Naive thymus-derived CD4-positive, alpha-beta T cell (primary cell): Measurements from ENCODE around the gene TPM2. TPM values are rescaled to one million over a fixed set of nuclear protein-coding genes. Genes with fewer than 3 reads are reported as not detected.

Source experiments
- ATAC-seq: fragments of 150-1000 bp; cut with Tn5 transposase; 2 replicates; pipeline ENCODE4 v1.10.0; 2021; ENCODE audit warnings: mild to moderate bottlenecking, moderate library complexity
- CTCF ChIA-PET: fragments of 350-600 bp; sonication (Branson Sonifier 250); formaldehyde crosslinking; loops from one replicate; lab custom pipeline; 2021; ENCODE audit warnings: antibody characterized with exemption; lab: Charles Lee
- POLR2A ChIA-PET: fragments of 350-600 bp; sonication (Branson Sonifier 250); formaldehyde crosslinking; loops from one replicate; lab custom pipeline; 2021; ENCODE audit warnings: antibody characterized with exemption, inconsistent platforms; lab: Charles Lee
- DNase-seq, 9 donors: peaks; one replicate each; pipeline versions ENCODE4 v3.0.0 to v3.0.0-alpha.2; 2020 to 2022; ENCODE audit warnings: mixed read lengths in 1 of 9
- H3K27ac ChIP-seq: one replicate; pipeline ENCODE4 v1.7.0; 2013; ENCODE audit warnings: mild to moderate bottlenecking, low read depth, low read length, moderate library complexity
- H3K27me3 ChIP-seq, 2 donors: one replicate each; pipeline ENCODE4 v1.7.0; 2013; ENCODE audit warnings: low read length in 2 of 2, mild to moderate bottlenecking in 2 of 2, moderate library complexity in 2 of 2; ENCODE audit not compliant: control insufficient read depth in 2 of 2, insufficient read depth in 2 of 2
- H3K36me3 ChIP-seq, 3 experiments: 1 replicate in 2 of 3; 2 replicates in 1 of 3; pipeline ENCODE4 v1.7.0; 2013; ENCODE audit warnings: low read length in 3 of 3, mild to moderate bottlenecking in 3 of 3, moderate library complexity in 1 of 3; ENCODE audit not compliant: insufficient read depth in 3 of 3, control insufficient read depth in 2 of 3
- H3K4me1 ChIP-seq, 2 donors: one replicate each; pipeline ENCODE4 v1.7.0; 2013; ENCODE audit warnings: low read length in 2 of 2, mild to moderate bottlenecking in 2 of 2, moderate library complexity in 1 of 2; ENCODE audit not compliant: control insufficient read depth in 2 of 2, insufficient read depth in 2 of 2
- H3K4me3 ChIP-seq: 2 replicates; pipeline ENCODE4 v1.7.0; 2013; ENCODE audit warnings: mild to moderate bottlenecking, low read length
- H3K9me3 ChIP-seq, 3 experiments: 1 replicate in 2 of 3; 2 replicates in 1 of 3; pipeline ENCODE4 v1.7.0; 2013; ENCODE audit warnings: low read length in 3 of 3; ENCODE audit not compliant: control insufficient read depth in 2 of 3
- H3K27ac Mint-ChIP-seq, 9 donors: one replicate each; pipeline ENCODE4 v1.8.0; 2020 to 2022; ENCODE audit warnings: mixed read lengths in 9 of 9, mild to moderate bottlenecking in 8 of 9, moderate library complexity in 5 of 9, inconsistent platforms in 2 of 9
- H3K27me3 Mint-ChIP-seq, 5 donors: one replicate each; pipeline ENCODE4 v1.8.0; 2021 to 2022; ENCODE audit warnings: mixed read lengths in 5 of 5, mild to moderate bottlenecking in 1 of 5
- H3K36me3 Mint-ChIP-seq, 5 donors: one replicate each; pipeline ENCODE4 v1.8.0; 2020 to 2022; ENCODE audit warnings: mixed read lengths in 5 of 5, mild to moderate bottlenecking in 3 of 5, inconsistent platforms in 1 of 5
- H3K4me1 Mint-ChIP-seq, 7 donors: one replicate each; pipeline ENCODE4 v1.8.0; 2020 to 2022; ENCODE audit warnings: mixed read lengths in 7 of 7, mild to moderate bottlenecking in 3 of 7, inconsistent platforms in 1 of 7
- H3K4me3 Mint-ChIP-seq, 10 donors: one replicate each; pipeline ENCODE4 v1.8.0; 2020 to 2022; ENCODE audit warnings: mild to moderate bottlenecking in 10 of 10, mixed read lengths in 10 of 10, moderate library complexity in 6 of 10, inconsistent platforms in 2 of 10
- H3K9me3 Mint-ChIP-seq, 11 donors: one replicate each; pipeline ENCODE4 v1.8.0; 2020 to 2022; ENCODE audit warnings: mixed read lengths in 11 of 11, mild to moderate bottlenecking in 4 of 11, inconsistent platforms in 1 of 11, moderate library complexity in 1 of 11
- intact Hi-C, 2 donors: fragments of 100-400 bp; cut with micrococcal nuclease; formaldehyde crosslinking; loops; one replicate each; pipeline ENCODE4 v1.15.1; 2023
- polyA plus RNA-seq, 2 donors: library from polyadenylated mRNA; unstranded; fragments of 300-500 nt; fragmentation: Illumina TruSeq; gene quantifications; one replicate each; pipeline ENCODE4 v1.2.3, GENCODE V29; 2021
- total RNA-seq, 6 experiments: library from RNA in 5 of 6; stranded (reverse) in 5 of 6; gene quantifications; 1 replicate in 5 of 6; 2 replicates in 1 of 6; pipeline ENCODE4 v1.2.3 and lab custom pipeline; 2021 to 2026

TPM2 gene
- total and polyA plus RNA-seq, 7 experiments from 2014 or later, result 0.87 to 136 (median 40.0) TPM; not detected in 1

- ChIA-PET POLR2A (interaction anchor here (1.0 to 3.1 kb wide), 2 partner anchors 9 to 66 kb away, joined by 3 to 9 read pairs; no protein-coding TSS in a partner anchor), CTCF (interaction anchor here (1.0 to 2.2 kb wide), 3 partner anchors 8 to 48 kb away, joined by 3 to 11 read pairs (median 4); partner anchors contain the start of genes CCDC107 and RMRP)
- intact Hi-C loops, result no loop called here
- H3K4me3 ChIP-seq, result no peak overlapping the region
- Mint-ChIP-seq H3K27me3 (no peaks in the 10 kb centered on the region), H3K4me3 (no peak overlapping the region), H3K27ac (no peak overlapping the region), H3K4me1 (peaks cover 0 to 8% (median 0%) of the 10 kb centered on the region in 7 donors), H3K9me3 (peaks cover 0 to 2% (median 0%) of the 10 kb centered on the region in 11 donors), H3K36me3 (peaks cover 27 to 56% (median 36%) of the 10 kb centered on the region in 5 donors)
- H3K9me3 ChIP-seq, result no peaks in the 10 kb centered on the region
- no peak for ATAC-seq
- no peaks in the 10 kb centered on the region for H3K4me1 ChIP-seq
- H3K36me3 ChIP-seq, result peaks cover 61 to 95% (median 70%) of the 10 kb centered on the region in 3 experiments
- DNase-seq, result no peak
- no peak overlapping the region for H3K27ac ChIP-seq
- H3K27me3 ChIP-seq, result no peaks in the 10 kb centered on the region
Measured at GRCh38 chr9:35705372-35705771, 15.6 kb upstream of the TPM2 start.

GRCh38 chr9:35703906-35704672 lies 14.4 kb upstream of the TPM2 start:
- no peak overlapping the region for H3K4me3 Mint-ChIP-seq
- POLR2A ChIA-PET, result interaction anchor here (0.9 to 3.1 kb wide), 2 partner anchors 8 to 54 kb away, joined by 4 to 9 read pairs; no protein-coding TSS in a partner anchor
- H3K27ac Mint-ChIP-seq, result no peak overlapping the region

GRCh38 chr9:35702696-35703095 lies 13.0 kb upstream of the TPM2 start:
- H3K27me3 ChIP-seq, result no peaks in the 10 kb centered on the region
- peaks cover 56 to 100% (median 63%) of the 10 kb centered on the region in 3 experiments for H3K36me3 ChIP-seq
- no peak overlapping the region for H3K27ac ChIP-seq
- ATAC-seq (no peak), DNase-seq (no peak)
- H3K36me3 Mint-ChIP-seq, result peaks cover 19 to 41% (median 25%) of the 10 kb centered on the region in 5 donors
- H3K9me3 ChIP-seq, result no peaks in the 10 kb centered on the region
- H3K27ac Mint-ChIP-seq, result peak overlapping the region in 2 of 9 donors; percentile 14 to 59
- peaks cover 0 to 2% (median 0%) of the 10 kb centered on the region in 11 donors for H3K9me3 Mint-ChIP-seq
- H3K4me1 ChIP-seq, result no peaks in the 10 kb centered on the region
- intact Hi-C loops, result no loop called here
- peaks cover 0 to 7% (median 0%) of the 10 kb centered on the region in 7 donors for H3K4me1 Mint-ChIP-seq
- H3K4me3 ChIP-seq, result no peak overlapping the region
- no peaks in the 10 kb centered on the region for H3K27me3 Mint-ChIP-seq
- H3K4me3 Mint-ChIP-seq, result no peak overlapping the region
- ChIA-PET CTCF (interaction anchor here (0.5 kb wide), 1 partner anchor 10 kb away, joined by 3 read pairs; no protein-coding TSS in a partner anchor), POLR2A (interaction anchor here (0.9 to 1.3 kb wide), 2 partner anchors 45 to 53 kb away, joined by 3 to 4 read pairs; partner anchors contain the start of genes CCDC107 and RMRP)

More at GRCh38 chr9:35703906-35704672, 14.4 kb upstream of the TPM2 start:
- ATAC-seq, result no peak
- Histone ChIP-seq H3K4me3 (no peak overlapping the region), H3K27ac (no peak overlapping the region), H3K9me3 (no peaks in the 10 kb centered on the region), H3K4me1 (no peaks in the 10 kb centered on the region), H3K36me3 (peaks cover 68 to 100% (median 75%) of the 10 kb centered on the region in 3 experiments), H3K27me3 (no peaks in the 10 kb centered on the region)
- H3K4me1 Mint-ChIP-seq, result peaks cover 0 to 7% (median 0%) of the 10 kb centered on the region in 7 donors
- intact Hi-C loops, result no loop called here
- H3K36me3 Mint-ChIP-seq, result peaks cover 24 to 53% (median 35%) of the 10 kb centered on the region in 5 donors
- no peak for DNase-seq
- peaks cover 0 to 2% (median 0%) of the 10 kb centered on the region in 11 donors for H3K9me3 Mint-ChIP-seq
- H3K27me3 Mint-ChIP-seq, result no peaks in the 10 kb centered on the region
- CTCF ChIA-PET, result interaction anchor here (1.0 kb wide), 1 partner anchor 10 kb away, joined by 4 read pairs; no protein-coding TSS in a partner anchor

GRCh38 chr9:35700942-35701341 lies 11.2 kb upstream of the TPM2 start:
- H3K27ac ChIP-seq, result no peak overlapping the region
- no peak overlapping the region for H3K4me3 ChIP-seq
- no peak overlapping the region for H3K4me3 Mint-ChIP-seq
- ATAC-seq (no peak), DNase-seq (no peak)
- H3K9me3 ChIP-seq, result no peaks in the 10 kb centered on the region
- peaks cover 0 to 10% of the 10 kb centered on the region in 2 donors for H3K4me1 ChIP-seq
- ChIA-PET POLR2A (interaction anchor here (1.2 kb wide), 1 partner anchor 9 kb away, joined by 3 read pairs; no protein-coding TSS in a partner anchor), CTCF (interaction anchor here (1.1 kb wide), 2 partner anchors 8 to 88 kb away, joined by 4 to 6 read pairs; no protein-coding TSS in a partner anchor)
- peaks cover 7 to 40% (median 14%) of the 10 kb centered on the region in 5 donors for H3K36me3 Mint-ChIP-seq
- H3K27me3 ChIP-seq, result no peaks in the 10 kb centered on the region
- H3K27ac Mint-ChIP-seq, result no peak overlapping the region
- H3K27me3 Mint-ChIP-seq, result no peaks in the 10 kb centered on the region
- intact Hi-C loops, result no loop called here
- peaks cover 7 to 10% (median 8%) of the 10 kb centered on the region in 7 donors for H3K4me1 Mint-ChIP-seq
- H3K9me3 Mint-ChIP-seq, result no peaks in the 10 kb centered on the region
- H3K36me3 ChIP-seq, result peaks cover 39 to 94% (median 46%) of the 10 kb centered on the region in 3 experiments

GRCh38 chr9:35700031-35700430 lies 10.3 kb upstream of the TPM2 start:
- Histone ChIP-seq H3K4me3 (no peak overlapping the region), H3K36me3 (peaks cover 31 to 85% (median 37%) of the 10 kb centered on the region in 3 experiments), H3K9me3 (no peaks in the 10 kb centered on the region), H3K27ac (no peak overlapping the region), H3K27me3 (no peaks in the 10 kb centered on the region), H3K4me1 (peaks cover 0 to 10% of the 10 kb centered on the region in 2 donors)
- POLR2A ChIA-PET, result interaction anchor here (0.5 to 1.2 kb wide), 3 partner anchors 8 to 48 kb away, joined by 3 to 4 read pairs (median 3); no protein-coding TSS in a partner anchor
- Mint-ChIP-seq H3K4me3 (no peak overlapping the region), H3K9me3 (no peaks in the 10 kb centered on the region), H3K27me3 (no peaks in the 10 kb centered on the region), H3K4me1 (peaks cover 7 to 10% (median 8%) of the 10 kb centered on the region in 7 donors), H3K27ac (no peak overlapping the region), H3K36me3 (peaks cover 7 to 40% (median 14%) of the 10 kb centered on the region in 5 donors)
- DNase-seq (no peak), ATAC-seq (no peak)
- intact Hi-C loops, result no loop called here
- CTCF ChIA-PET, result no interaction called here

- no peak for ATAC-seq
Measured at GRCh38 chr9:35698231-35698630, 8.5 kb upstream of the TPM2 start.

More at GRCh38 chr9:35698231-35698630, 8.5 kb upstream of the TPM2 start:
- no peaks in the 10 kb centered on the region for H3K9me3 ChIP-seq
- peak overlapping the region in 1 of 9 donors; percentile 44 for H3K27ac Mint-ChIP-seq
- ChIA-PET CTCF (interaction anchor here (0.9 to 7.1 kb wide), 6 partner anchors 14 to 82 kb away, joined by 3 to 107 read pairs (median 23); partner anchors contain the start of genes ARHGEF39, CA9, CCDC107 and CD72), POLR2A (interaction anchor here (1.3 to 4.0 kb wide), 2 partner anchors 31 to 49 kb away, joined by 3 to 36 read pairs; partner anchors contain the start of gene SIT1)
- H3K27me3 Mint-ChIP-seq, result no peaks in the 10 kb centered on the region
- peaks cover 6 to 10% (median 8%) of the 10 kb centered on the region in 7 donors for H3K4me1 Mint-ChIP-seq
- H3K4me3 Mint-ChIP-seq, result no peak overlapping the region
- no peaks in the 10 kb centered on the region for H3K9me3 Mint-ChIP-seq
- H3K27ac ChIP-seq, result no peak overlapping the region
- intact Hi-C loops, result no loop called here
- peaks cover 0 to 30% (median 6%) of the 10 kb centered on the region in 5 donors for H3K36me3 Mint-ChIP-seq
- H3K27me3 ChIP-seq, result no peaks in the 10 kb centered on the region
- H3K4me3 ChIP-seq, result no peak overlapping the region
- H3K36me3 ChIP-seq, result peaks cover 18 to 67% (median 24%) of the 10 kb centered on the region in 3 experiments
- DNase-seq, result no peak
- peaks cover 0 to 10% of the 10 kb centered on the region in 2 donors for H3K4me1 ChIP-seq
